NB4 (cell line): ENCODE data around the gene SERGEF.

Experiments used
- CTCF ChIP-seq: IDR thresholded peaks from one replicate; pipeline ENCODE4 v1.5.1; 2012; ENCODE audit warnings: low read depth, low read length
- MAX ChIP-seq: IDR thresholded peaks from 2 replicates; pipeline ENCODE4 v1.6.1; 2011; ENCODE audit warnings: low read depth, low read length
- POLR2A ChIP-seq: IDR thresholded peaks from 2 replicates; pipeline ENCODE4 v1.6.1; 2011; ENCODE audit warnings: mild to moderate bottlenecking; ENCODE audit not compliant: insufficient read length; ENCODE audit errors: extremely low read depth

- no peak for TF ChIP-seq CTCF
- TF ChIP-seq MAX, result no peak
- TF ChIP-seq POLR2A, result no peak
Observed at GRCh38 chr11:17777738-17778091, 235.1 kb downstream of the SERGEF start.
